Motor neuron (in vitro differentiated cells): ENCODE results near the gene BRINP1. TPM values are rescaled to one million over a fixed set of nuclear protein-coding genes. Genes with fewer than 3 reads are reported as not detected.
A peak's percentile ranks its signal among the peaks of the same experiment; 100 is the strongest.

Source experiments
- ATAC-seq, 8 experiments: fragments of 200-7000 bp; cut with Tn5 transposase; replicated peaks in 6 of 8; 2 replicates each; pipeline ENCODE4 v1.8.0; 2021; ENCODE audit warnings: mild to moderate bottlenecking in 8 of 8, moderate library complexity in 8 of 8
- H3K27ac ChIP-seq, 2 donors: fragments of 250-450 bp; sonication (Bioruptor Pico); 2 replicates each; pipeline ENCODE4 v1.9.0; 2021; ENCODE audit warnings: antibody characterized with exemption in 2 of 2, mild to moderate bottlenecking in 2 of 2, moderate library complexity in 1 of 2
- H3K4me1 ChIP-seq, 2 donors: fragments of 250-450 bp; sonication (Bioruptor Pico); replicated peaks in 1 of 2; 2 replicates each; pipeline ENCODE4 v1.6.1; 2021; ENCODE audit warnings: antibody characterized with exemption in 2 of 2, mild to moderate bottlenecking in 2 of 2, moderate library complexity in 1 of 2
- H3K4me3 ChIP-seq, 5 donors: fragments of 250-450 bp; sonication (Bioruptor Pico); 2 replicates each; pipeline ENCODE4 v1.9.0; 2021; ENCODE audit warnings: antibody characterized with exemption in 5 of 5, mild to moderate bottlenecking in 5 of 5, moderate library complexity in 4 of 5
- WGBS, 10 experiments: fragments of 450-650 bp; shearing (Covaris generic); methylation state at CpG; one replicate each; pipeline ENCODE4 v1.0.0; 2022; 5-methylcytosine and 5-hydroxymethylcytosine counted together
- in situ Hi-C, 9 experiments: fragments of 400-800 bp; cut with MboI; loops; one replicate each; pipeline ENCODE4 v1.15.0; 2021; ENCODE audit warnings: low sequenced_read_pairs in 9 of 9, low pct_unique_long_range_greater_than_20kb in 2 of 9; ENCODE audit not compliant: unreplicated experiment in 9 of 9
- total RNA-seq, 8 experiments: library from RNA; unstranded; fragments of 300-600 nt; gene quantifications; 2 replicates each; pipeline versions ENCODE4 v1.2.3 to v1.2.4, GENCODE V29; 2022

The BRINP1 gene, protein sequence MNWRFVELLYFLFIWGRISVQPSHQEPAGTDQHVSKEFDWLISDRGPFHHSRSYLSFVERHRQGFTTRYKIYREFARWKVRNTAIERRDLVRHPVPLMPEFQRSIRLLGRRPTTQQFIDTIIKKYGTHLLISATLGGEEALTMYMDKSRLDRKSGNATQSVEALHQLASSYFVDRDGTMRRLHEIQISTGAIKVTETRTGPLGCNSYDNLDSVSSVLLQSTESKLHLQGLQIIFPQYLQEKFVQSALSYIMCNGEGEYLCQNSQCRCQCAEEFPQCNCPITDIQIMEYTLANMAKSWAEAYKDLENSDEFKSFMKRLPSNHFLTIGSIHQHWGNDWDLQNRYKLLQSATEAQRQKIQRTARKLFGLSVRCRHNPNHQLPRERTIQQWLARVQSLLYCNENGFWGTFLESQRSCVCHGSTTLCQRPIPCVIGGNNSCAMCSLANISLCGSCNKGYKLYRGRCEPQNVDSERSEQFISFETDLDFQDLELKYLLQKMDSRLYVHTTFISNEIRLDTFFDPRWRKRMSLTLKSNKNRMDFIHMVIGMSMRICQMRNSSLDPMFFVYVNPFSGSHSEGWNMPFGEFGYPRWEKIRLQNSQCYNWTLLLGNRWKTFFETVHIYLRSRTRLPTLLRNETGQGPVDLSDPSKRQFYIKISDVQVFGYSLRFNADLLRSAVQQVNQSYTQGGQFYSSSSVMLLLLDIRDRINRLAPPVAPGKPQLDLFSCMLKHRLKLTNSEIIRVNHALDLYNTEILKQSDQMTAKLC
- 10 to 100 TPM in 6 of 8 experiments, 1 to 10 TPM in 2; 4.5 to 43.6 (median 13.1) TPM for total RNA-seq

DNA sequence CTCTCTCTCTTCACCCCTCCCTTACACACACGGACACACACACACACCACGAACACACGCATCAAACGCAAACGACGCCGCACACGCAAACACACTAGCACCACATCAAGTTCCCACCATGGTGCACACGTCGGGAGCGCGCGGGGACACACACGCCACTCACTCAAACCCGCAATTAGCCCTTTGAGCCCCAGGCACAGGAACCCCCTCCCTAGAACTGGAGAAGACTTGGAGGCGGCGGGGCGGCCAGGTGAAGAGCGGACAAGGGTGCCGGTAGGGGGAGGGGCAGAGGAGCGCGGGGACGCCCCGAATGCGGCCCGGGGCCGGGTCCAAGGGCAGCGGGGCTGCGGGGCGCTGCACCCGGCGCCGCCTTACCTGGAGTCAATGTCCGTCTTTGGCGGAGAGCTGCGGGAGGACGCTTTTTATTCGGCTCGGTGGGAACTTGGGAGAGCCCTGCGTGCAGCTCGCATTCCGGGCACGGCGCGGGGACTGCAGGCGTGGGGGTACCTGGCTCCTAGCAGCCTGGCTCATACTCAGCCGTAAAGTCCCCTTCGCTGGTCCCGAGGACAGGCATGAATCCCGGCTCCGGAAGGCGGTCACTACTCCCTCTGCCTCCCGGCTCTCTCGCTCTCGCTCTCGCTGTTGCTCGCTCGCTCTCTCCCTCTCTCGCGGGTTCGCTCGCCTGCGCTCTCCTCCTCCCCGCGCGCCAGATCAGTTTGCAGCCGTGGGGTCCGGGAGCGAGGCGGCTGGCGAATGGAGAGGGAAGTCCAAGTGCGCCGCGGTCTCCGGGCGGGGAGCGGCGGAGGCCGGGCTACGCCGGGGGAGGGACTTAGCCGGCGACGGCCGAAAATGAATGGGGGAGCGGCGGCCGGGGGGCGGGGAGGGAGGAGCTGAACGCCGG lies at the start of gene BRINP1:
TSS of gene BRINP1 (minus strand) at position 755 of the 901 bp plus-strand sequence. CDS start 56,080 bp downstream, outside the sequence.
- Histone ChIP-seq H3K27ac (peak within 1 kb of the TSS; percentile 38 to 42), H3K4me3 (peak within 1 kb of the TSS; percentile 41 to 67 (median 58)), H3K4me1 (peaks cover 4 to 9% of the 10 kb centered on the region in 2 donors)
- WGBS, 10 experiments: 0% methylated on average over 1 to 8 of the region's 91 CpGs; no CpG with 5 or more reads in 5 of the 10 experiments
- in situ Hi-C loops: loop anchor here in 5 of 9 experiments (10.0 to 25.0 kb wide), 7 partner anchors 532 to 1582 kb away; no protein-coding TSS in a partner anchor
- ATAC-seq: peak; percentile 48 to 90 (median 87)

DNA sequence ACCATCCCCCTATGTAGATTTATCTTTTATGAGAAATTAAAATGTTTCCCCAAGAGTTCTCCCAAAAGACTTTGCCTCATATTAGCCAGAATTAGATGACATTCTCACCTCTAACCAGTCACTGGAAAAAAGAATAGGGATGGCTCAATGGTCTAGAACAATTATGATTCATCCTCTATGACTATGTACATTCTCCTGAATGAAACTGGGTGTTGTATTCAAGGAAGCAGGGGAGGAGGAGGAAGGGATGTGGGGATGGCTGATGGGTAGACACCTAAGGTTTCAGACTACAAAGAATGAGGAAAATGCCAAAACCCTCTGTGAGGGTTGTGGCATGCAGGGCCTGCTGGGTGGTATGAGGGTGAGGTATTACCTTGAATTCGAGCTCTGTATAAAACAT lies 49.5 kb upstream of the BRINP1 start:
- H3K4me3 ChIP-seq: no peak overlapping the region
- peaks cover 9 to 25% of the 10 kb centered on the region in 2 donors for H3K4me1 ChIP-seq
- no peak overlapping the region for H3K27ac ChIP-seq
- in situ Hi-C loops: no loop called here
- peak in 3 of 8 experiments; percentile 48 to 88 (median 52) for ATAC-seq
- 0% methylated on average over 1 of the region's 1 CpG; no CpG with 5 or more reads in 8 of the 10 experiments for WGBS, 10 experiments

DNA sequence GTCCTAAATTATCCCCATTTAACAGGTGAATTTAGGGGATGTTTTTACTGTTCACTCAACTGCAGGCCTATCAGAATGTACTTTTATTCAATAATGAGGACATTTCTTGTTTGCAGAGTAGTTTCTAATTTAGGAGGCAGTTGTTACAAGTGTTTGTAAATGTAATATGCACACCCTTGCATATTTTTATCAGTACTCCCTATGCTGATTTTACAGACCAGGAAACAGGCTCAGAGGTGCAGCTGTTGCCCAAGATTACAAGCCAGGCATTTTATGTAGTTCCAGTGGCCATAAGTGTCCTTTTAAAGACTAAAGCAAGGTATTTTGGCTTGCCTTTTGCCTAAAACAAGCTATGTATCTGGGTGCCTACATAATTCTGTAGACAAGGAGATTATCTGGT lies 47.6 kb upstream of the BRINP1 start:
- peaks cover 9 to 20% of the 10 kb centered on the region in 2 donors for H3K4me1 ChIP-seq
- H3K4me3 ChIP-seq: no peak overlapping the region
- in situ Hi-C loops: no loop called here
- no peak overlapping the region for H3K27ac ChIP-seq
- ATAC-seq: peak in 3 of 8 experiments; percentile 42 to 80 (median 60)

DNA sequence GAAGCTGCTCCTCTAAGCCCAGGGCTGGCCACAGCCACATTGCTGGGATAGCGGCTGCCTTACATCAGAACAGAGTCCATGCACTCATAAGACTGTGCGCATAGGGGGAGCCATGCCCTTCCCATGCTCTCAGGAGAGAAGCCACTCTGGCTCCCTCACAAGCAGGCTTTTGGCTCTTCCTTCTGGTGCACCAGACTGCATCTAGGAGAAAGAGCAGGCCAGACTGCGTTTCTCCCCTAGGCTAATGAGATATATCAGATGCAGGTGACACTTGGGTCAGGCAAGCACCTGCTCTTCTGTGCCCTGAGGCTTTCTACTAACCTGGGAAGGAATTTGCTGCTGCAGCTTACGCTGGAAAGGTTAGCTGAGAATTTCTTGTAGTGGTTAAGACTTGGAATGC lies 43.2 kb upstream of the BRINP1 start:
- Histone ChIP-seq H3K4me3 (no peak overlapping the region), H3K4me1 (no peaks in the 10 kb centered on the region), H3K27ac (no peak overlapping the region)
- peak in 3 of 8 experiments; percentile 49 to 53 (median 50) for ATAC-seq
- WGBS, 10 experiments: 20 to 100% (median 53%) methylated on average over 1 to 3 of the region's 4 CpGs; no CpG with 5 or more reads in 5 of the 10 experiments
- in situ Hi-C loops: no loop called here

- ATAC-seq: peak in 2 of 8 experiments; percentile 54 to 88
- no peaks in the 10 kb centered on the region for H3K4me1 ChIP-seq
- 26 to 91% (median 80%) methylated on average over 2 to 3 of the region's 3 CpGs; no CpG with 5 or more reads in 6 of the 10 experiments for WGBS, 10 experiments
- H3K4me3 ChIP-seq: no peak overlapping the region
- in situ Hi-C loops: no loop called here
- H3K27ac ChIP-seq: no peak overlapping the region
Observed at GRCh38 chr9:119409552-119409951, 40.3 kb upstream of the BRINP1 start.

DNA sequence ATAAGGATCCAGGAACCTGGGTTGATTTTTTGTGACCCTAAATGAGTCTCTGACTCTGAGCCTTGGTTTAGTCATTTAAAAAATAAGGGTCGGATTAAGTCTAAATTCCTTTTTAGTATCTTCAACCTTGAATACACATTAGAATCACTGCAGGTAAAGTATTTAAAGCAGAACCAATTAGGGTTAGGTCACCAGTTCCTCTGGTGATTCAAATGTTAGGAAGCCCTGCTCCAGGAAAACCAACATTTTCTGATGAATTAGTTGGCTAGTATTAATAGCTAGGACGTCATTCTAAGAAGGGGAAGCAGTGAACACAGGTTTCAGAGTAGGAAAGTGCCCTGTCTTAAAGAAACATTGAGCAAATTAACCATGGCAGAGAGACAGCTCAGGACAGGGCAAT lies 31.4 kb upstream of the BRINP1 start:
- Histone ChIP-seq H3K4me1 (no peaks in the 10 kb centered on the region), H3K4me3 (no peak overlapping the region), H3K27ac (no peak overlapping the region)
- no peak for ATAC-seq
- in situ Hi-C loops: no loop called here
- 0 to 90% (median 53%) methylated on average over 1 to 2 of the region's 2 CpGs for WGBS, 10 experiments

DNA sequence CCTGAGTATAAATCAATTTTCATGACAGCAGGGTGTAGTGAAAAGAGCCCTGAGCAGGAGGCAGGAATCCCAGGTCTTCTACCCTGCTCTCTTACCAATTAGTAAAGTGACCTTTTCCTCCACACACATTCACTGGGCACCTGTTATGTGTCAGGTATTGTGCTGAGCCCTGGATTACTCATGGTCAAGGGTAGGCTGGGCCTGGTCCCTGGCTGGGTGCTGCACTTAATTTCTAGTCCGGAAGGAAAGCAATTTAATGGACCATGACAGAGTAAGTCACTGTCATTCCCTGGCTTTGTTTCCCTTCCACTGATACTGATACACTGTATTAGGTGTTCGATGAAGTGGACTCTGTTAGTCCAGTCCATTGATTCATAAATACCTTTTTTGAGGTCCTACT lies 29.1 kb upstream of the BRINP1 start:
- no peak for ATAC-seq
- H3K4me1 ChIP-seq: peaks cover 6 to 10% of the 10 kb centered on the region in 2 donors
- WGBS, 10 experiments: 0 to 100% (median 71%) methylated on average over 1 to 2 of the region's 2 CpGs; no CpG with 5 or more reads in 3 of the 10 experiments

GRCh38 chr9:119391878-119392277 lies 22.6 kb upstream of the BRINP1 start:
- Histone ChIP-seq H3K4me1 (peaks cover 6 to 10% of the 10 kb centered on the region in 2 donors), H3K27ac (no peak overlapping the region), H3K4me3 (no peak overlapping the region)
- in situ Hi-C loops: loop anchor here in 1 of 9 experiments (25.0 kb wide), 1 partner anchor 595 kb away; no protein-coding TSS in a partner anchor
- no peak for ATAC-seq

More for the DNA sequence above, 29.1 kb upstream of the BRINP1 start:
- in situ Hi-C loops: loop anchor here in 1 of 9 experiments (25.0 kb wide), 1 partner anchor 589 kb away; no protein-coding TSS in a partner anchor
- H3K4me3 ChIP-seq: no peak overlapping the region
- no peak overlapping the region for H3K27ac ChIP-seq

- H3K27ac ChIP-seq: no peak overlapping the region
- WGBS, 10 experiments: 0 to 100% (median 46%) methylated on average over 1 to 3 of the region's 3 CpGs
- ATAC-seq: peak in 2 of 8 experiments; percentile 40 to 73
- in situ Hi-C loops: loop anchor here in 1 of 9 experiments (25.0 kb wide), 1 partner anchor 611 kb away; no protein-coding TSS in a partner anchor
- H3K4me3 ChIP-seq: no peak overlapping the region
- H3K4me1 ChIP-seq: peaks cover 0 to under 1% of the 10 kb centered on the region in 2 donors
Observed at GRCh38 chr9:119375892-119376291, 6.7 kb upstream of the BRINP1 start.

DNA sequence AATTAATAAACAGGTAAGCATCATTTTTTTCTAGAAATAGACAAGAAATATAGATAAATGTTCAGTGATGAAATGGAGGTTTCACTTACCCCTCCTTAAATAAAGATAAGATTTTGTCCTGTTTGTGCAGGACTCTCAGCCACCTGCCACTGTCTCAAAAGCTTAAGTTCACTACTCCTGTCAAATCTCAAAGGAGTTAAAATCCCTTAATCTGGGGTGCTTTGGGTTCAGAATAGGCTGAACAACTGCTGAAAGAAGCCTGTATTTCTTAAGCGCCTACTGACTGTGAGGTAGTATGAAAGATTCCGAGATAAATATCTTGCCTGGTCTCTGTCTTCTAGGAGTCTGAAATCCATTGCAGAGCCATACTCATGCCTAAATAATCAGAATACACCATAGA lies 3.7 kb upstream of the BRINP1 start:
- no peak overlapping the region for H3K4me3 ChIP-seq
- no peak for ATAC-seq
- WGBS, 10 experiments: 29 to 100% (median 92%) methylated on average over 1 to 2 of the region's 2 CpGs; no CpG with 5 or more reads in 3 of the 10 experiments
- H3K4me1 ChIP-seq: peaks cover 4 to 9% of the 10 kb centered on the region in 2 donors
- no peak overlapping the region for H3K27ac ChIP-seq
- in situ Hi-C loops: loop anchor here in 5 of 9 experiments (25.0 kb wide), 6 partner anchors 536 to 1586 kb away; no protein-coding TSS in a partner anchor

GRCh38 chr9:119370816-119371215 lies 1.6 kb upstream of the BRINP1 start:
- H3K4me3 ChIP-seq: peak overlapping the region in 2 of 5 donors; percentile 67
- WGBS, 10 experiments: 0 to 14% (median 4%) methylated on average over 2 to 8 of the region's 8 CpGs
- no peak overlapping the region for H3K27ac ChIP-seq
- H3K4me1 ChIP-seq: peaks cover 4 to 9% of the 10 kb centered on the region in 2 donors
- peak in 1 of 8 experiments; percentile 36 for ATAC-seq
- in situ Hi-C loops: loop anchor here in 5 of 9 experiments (25.0 kb wide), 6 partner anchors 534 to 1584 kb away; no protein-coding TSS in a partner anchor
